Measurements from ENCODE around the gene DLX3.
A peak's percentile ranks its signal among the peaks of the same experiment; 100 is the strongest.

DLX3 gene

GRCh38 chr17:49997301-49997650, 2.3 kb upstream of the DLX3 start:
- no peaks in the 10 kb centered on the region for H3K36me3 ChIP-seq (replicated peaks)
- TF ChIP-seq CTCF (IDR thresholded peaks at IDR 0.05; ENCODE audit: low read depth, low read length, missing control alignments) = no peak
- in situ Hi-C loops (cut with HindIII; ENCODE audit: low pct_ligation_motif_present, low sequenced_read_pairs) = no loop called here
- peaks cover 55% of the 10 kb centered on the region for H3K27me3 ChIP-seq (replicated peaks)
- no peak overlapping the region for H3K4me3 ChIP-seq (ENCODE audit: low read depth, low read length)
- DNase-seq = no peak
- H3K27ac ChIP-seq = no peak overlapping the region

- Histone ChIP-seq H3K27me3 (replicated peaks) (peaks cover 58% of the 10 kb centered on the region), H3K4me3 (ENCODE audit: low read depth, low read length) (peak overlapping the region; percentile 15), H3K36me3 (replicated peaks) (no peaks in the 10 kb centered on the region), H3K27ac (no peak overlapping the region)
- TF ChIP-seq CTCF (IDR thresholded peaks at IDR 0.05; ENCODE audit: low read depth, low read length, missing control alignments) = peak; percentile 95
- in situ Hi-C loops (cut with HindIII; ENCODE audit: low pct_ligation_motif_present, low sequenced_read_pairs) = no loop called here
- no peak for DNase-seq
Observed at GRCh38 chr17:49996495-49997300, 1.7 kb upstream of the DLX3 start.

- Histone ChIP-seq H3K36me3 (replicated peaks) (no peaks in the 10 kb centered on the region), H3K27ac (no peak overlapping the region), H3K4me3 (ENCODE audit: low read depth, low read length) (no peak overlapping the region), H3K27me3 (replicated peaks) (peaks cover 63% of the 10 kb centered on the region)
- DNase-seq = no peak
- TF ChIP-seq CTCF (IDR thresholded peaks at IDR 0.05; ENCODE audit: low read depth, low read length, missing control alignments) = no peak
- in situ Hi-C loops (cut with HindIII; ENCODE audit: low pct_ligation_motif_present, low sequenced_read_pairs) = no loop called here
Observed at GRCh38 chr17:49996121-49996494, 1.1 kb upstream of the DLX3 start.

- TF ChIP-seq CTCF (IDR thresholded peaks at IDR 0.05; ENCODE audit: low read depth, low read length, missing control alignments) = no peak
- no peak for DNase-seq
- in situ Hi-C loops (cut with HindIII; ENCODE audit: low pct_ligation_motif_present, low sequenced_read_pairs) = no loop called here
- no peaks in the 10 kb centered on the region for H3K36me3 ChIP-seq (replicated peaks)
- peaks cover 67% of the 10 kb centered on the region for H3K27me3 ChIP-seq (replicated peaks)
- no peak overlapping the region for H3K4me3 ChIP-seq (ENCODE audit: low read depth, low read length)
- H3K27ac ChIP-seq = no peak overlapping the region
Observed at GRCh38 chr17:49994085-49995054, 654 bp downstream of the DLX3 start.

GRCh38 chr17:49993423-49994060, 1.5 kb downstream of the DLX3 start:
- no peak for DNase-seq
- Histone ChIP-seq H3K36me3 (replicated peaks) (no peaks in the 10 kb centered on the region), H3K27me3 (replicated peaks) (peaks cover 75% of the 10 kb centered on the region), H3K27ac (no peak overlapping the region), H3K4me3 (ENCODE audit: low read depth, low read length) (peak overlapping the region; percentile 24)
- in situ Hi-C loops (cut with HindIII; ENCODE audit: low pct_ligation_motif_present, low sequenced_read_pairs) = no loop called here
- no peak for TF ChIP-seq CTCF (IDR thresholded peaks at IDR 0.05; ENCODE audit: low read depth, low read length, missing control alignments)
